ENCODE measurements around the gene VPS13C. TPM values are rescaled to one million over a fixed set of nuclear protein-coding genes. Genes with fewer than 3 reads are reported as not detected.

Gene VPS13C
- total RNA-seq, 8 experiments from 2014 or later = 31.2 to 166 (median 63.2) TPM

GRCh38 chr15:62089616-62090015 lies 29.4 kb upstream of the VPS13C start:
- WGBS, 10 experiments = 62 to 100% (median 84%) methylated on average over 1 to 2 of the region's 2 CpGs
- Histone ChIP-seq H3K4me1 (replicated peaks in 1 of 2) (peaks cover 0 to 9% of the 10 kb centered on the region in 2 donors), H3K27ac (no peak overlapping the region), H3K4me3 (no peak overlapping the region)
- ATAC-seq (replicated peaks in 6 of 8) = no peak
- in situ Hi-C loops (cut with MboI; ENCODE audit: low pct_unique_long_range_greater_than_20kb in 2 of 9, low sequenced_read_pairs in 9 of 9, unreplicated experiment in 9 of 9) = no loop called here

GRCh38 chr15:62088353-62088693 lies 28.1 kb upstream of the VPS13C start:
- Histone ChIP-seq H3K27ac (no peak overlapping the region), H3K4me3 (no peak overlapping the region), H3K4me1 (replicated peaks in 1 of 2) (peaks cover 0 to 22% of the 10 kb centered on the region in 2 donors)
- no peak for ATAC-seq (replicated peaks in 6 of 8)
- WGBS, 10 experiments = 33 to 100% (median 76%) methylated on average over 1 of the region's 1 CpG; no CpG with 5 or more reads in 4 of the 10 experiments
- in situ Hi-C loops (cut with MboI; ENCODE audit: low pct_unique_long_range_greater_than_20kb in 2 of 9, low sequenced_read_pairs in 9 of 9, unreplicated experiment in 9 of 9) = no loop called here

DNA sequence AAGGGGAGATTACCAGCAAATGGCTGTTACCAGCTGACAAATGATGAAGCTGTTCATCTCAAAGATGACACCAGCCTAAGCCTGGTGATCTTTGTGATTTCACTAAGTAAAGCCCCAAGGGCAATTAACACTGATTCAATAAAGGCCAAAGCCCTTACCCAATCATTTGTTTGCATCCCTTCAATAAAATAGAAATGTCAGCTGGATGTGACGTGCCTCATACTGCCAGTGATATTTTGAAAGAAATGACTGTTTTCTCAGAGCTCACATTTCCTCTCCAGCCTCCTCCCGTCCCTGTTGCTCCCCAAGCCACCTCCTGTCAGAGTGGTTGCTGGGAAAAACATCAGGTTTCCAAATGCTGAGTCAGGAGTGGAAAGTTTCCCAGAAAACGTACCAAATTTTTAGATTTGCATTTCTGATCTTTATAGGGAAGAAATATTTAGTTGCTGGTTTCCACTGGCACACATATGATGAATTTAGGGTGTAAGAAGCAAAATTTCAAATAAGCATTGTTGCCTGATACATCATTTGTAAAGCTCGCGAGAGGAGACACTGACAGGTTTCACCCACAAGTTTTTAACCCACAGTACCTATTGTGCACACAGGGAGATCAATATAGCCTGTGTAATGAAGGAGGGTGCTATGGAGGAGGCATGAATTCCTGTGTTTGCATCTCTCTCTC lies 27.6 kb upstream of the VPS13C start:
- WGBS, 10 experiments = 23 to 90% (median 60%) methylated on average over 1 to 5 of the region's 5 CpGs; no CpG with 5 or more reads in 1 of the 10 experiments
- in situ Hi-C loops (cut with MboI; ENCODE audit: low pct_unique_long_range_greater_than_20kb in 2 of 9, low sequenced_read_pairs in 9 of 9, unreplicated experiment in 9 of 9) = no loop called here
- H3K4me3 ChIP-seq = no peak overlapping the region
- peaks cover 0 to 22% of the 10 kb centered on the region in 2 donors for H3K4me1 ChIP-seq (replicated peaks in 1 of 2)
- H3K27ac ChIP-seq = no peak overlapping the region
- ATAC-seq (replicated peaks in 6 of 8) = peak; percentile 51 to 90 (median 74)

GRCh38 chr15:62085740-62086139 lies 25.5 kb upstream of the VPS13C start:
- in situ Hi-C loops (cut with MboI; ENCODE audit: low pct_unique_long_range_greater_than_20kb in 2 of 9, low sequenced_read_pairs in 9 of 9, unreplicated experiment in 9 of 9) = no loop called here
- no peak overlapping the region for H3K27ac ChIP-seq
- 50 to 100% (median 80%) methylated on average over 1 to 4 of the region's 4 CpGs; no CpG with 5 or more reads in 1 of the 10 experiments for WGBS, 10 experiments
- no peak overlapping the region for H3K4me3 ChIP-seq
- peaks cover 0 to 22% of the 10 kb centered on the region in 2 donors for H3K4me1 ChIP-seq (replicated peaks in 1 of 2)
- peak in 3 of 8 experiments; percentile 21 to 51 (median 35) for ATAC-seq (replicated peaks in 6 of 8)

GRCh38 chr15:62083194-62084154 lies 23.2 kb upstream of the VPS13C start:
- Histone ChIP-seq H3K27ac (no peak overlapping the region), H3K4me1 (replicated peaks in 1 of 2) (peaks cover 0 to 22% of the 10 kb centered on the region in 2 donors), H3K4me3 (no peak overlapping the region)
- in situ Hi-C loops (cut with MboI; ENCODE audit: low pct_unique_long_range_greater_than_20kb in 2 of 9, low sequenced_read_pairs in 9 of 9, unreplicated experiment in 9 of 9) = no loop called here
- WGBS, 10 experiments = 52 to 100% (median 72%) methylated on average over 1 to 8 of the region's 9 CpGs
- ATAC-seq (replicated peaks in 6 of 8) = peak in 3 of 8 experiments; percentile 7 to 33 (median 20)

DNA sequence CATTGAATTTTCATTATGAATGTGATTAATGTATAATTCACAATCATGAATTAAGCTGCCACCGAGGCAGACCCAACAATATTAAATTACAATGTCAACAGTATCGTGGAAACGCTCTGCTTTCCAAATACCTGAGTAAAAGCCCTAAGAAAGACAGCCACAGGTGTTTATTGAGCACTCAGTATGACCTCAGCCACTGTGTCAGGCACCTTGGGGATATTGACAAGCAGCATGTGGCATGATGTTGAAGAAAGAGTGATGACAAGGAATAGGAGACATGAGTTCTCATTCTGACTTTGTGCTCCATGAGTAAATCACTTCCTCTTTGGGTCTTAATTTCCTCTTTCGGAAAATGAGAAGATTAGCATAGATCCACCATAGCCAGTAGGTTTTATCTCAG lies 19.3 kb upstream of the VPS13C start:
- in situ Hi-C loops (cut with MboI; ENCODE audit: low pct_unique_long_range_greater_than_20kb in 2 of 9, low sequenced_read_pairs in 9 of 9, unreplicated experiment in 9 of 9) = no loop called here
- peaks cover 0 to 13% of the 10 kb centered on the region in 2 donors for H3K4me1 ChIP-seq (replicated peaks in 1 of 2)
- H3K27ac ChIP-seq = no peak overlapping the region
- ATAC-seq (replicated peaks in 6 of 8) = no peak
- WGBS, 10 experiments = 65 to 100% (median 91%) methylated on average over 1 to 4 of the region's 4 CpGs; no CpG with 5 or more reads in 1 of the 10 experiments
- no peak overlapping the region for H3K4me3 ChIP-seq

GRCh38 chr15:62075595-62076277 lies 15.5 kb upstream of the VPS13C start:
- WGBS, 10 experiments = 58 to 100% (median 86%) methylated on average over 2 to 9 of the region's 9 CpGs
- in situ Hi-C loops (cut with MboI; ENCODE audit: low pct_unique_long_range_greater_than_20kb in 2 of 9, low sequenced_read_pairs in 9 of 9, unreplicated experiment in 9 of 9) = no loop called here
- peak in 4 of 8 experiments; percentile 29 to 94 (median 45) for ATAC-seq (replicated peaks in 6 of 8)
- no peaks in the 10 kb centered on the region for H3K4me1 ChIP-seq (replicated peaks in 1 of 2)
- no peak overlapping the region for H3K27ac ChIP-seq
- no peak overlapping the region for H3K4me3 ChIP-seq

DNA sequence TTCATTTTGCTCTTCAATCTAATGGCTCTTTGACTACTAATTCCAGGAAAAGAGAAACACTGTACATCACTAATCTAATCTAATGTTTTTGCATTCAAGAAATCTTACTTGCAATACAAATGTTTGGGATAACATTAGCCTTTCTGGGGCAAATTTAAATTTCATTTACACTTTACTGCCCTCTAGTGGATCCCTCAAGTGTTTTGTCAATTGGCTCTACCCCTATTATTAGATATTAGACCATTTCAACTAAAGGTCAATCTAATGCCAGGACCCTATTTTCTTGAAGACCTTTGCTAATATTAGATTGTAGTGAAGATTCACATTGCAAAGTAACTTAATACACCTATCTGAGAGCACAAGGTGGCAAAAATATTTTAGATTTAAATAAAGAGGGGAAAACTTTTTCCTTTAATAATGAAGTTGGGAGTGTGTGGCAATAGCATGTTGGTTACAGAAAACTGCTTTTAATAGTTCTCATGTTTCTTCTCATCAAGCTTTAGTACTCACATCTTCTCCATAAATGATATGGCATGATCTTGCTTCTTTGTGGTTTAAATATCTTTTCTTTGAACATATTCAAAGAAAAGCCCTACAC lies 11.6 kb upstream of the VPS13C start:
- H3K4me3 ChIP-seq = no peak overlapping the region
- no peak overlapping the region for H3K27ac ChIP-seq
- peaks cover 2 to 6% of the 10 kb centered on the region in 2 donors for H3K4me1 ChIP-seq (replicated peaks in 1 of 2)
- in situ Hi-C loops (cut with MboI; ENCODE audit: low pct_unique_long_range_greater_than_20kb in 2 of 9, low sequenced_read_pairs in 9 of 9, unreplicated experiment in 9 of 9) = loop anchor here in 1 of 9 experiments (25.0 kb wide), 1 partner anchor 240 kb away; no protein-coding TSS in a partner anchor
- ATAC-seq (replicated peaks in 6 of 8) = no peak

- Histone ChIP-seq H3K4me1 (replicated peaks in 1 of 2) (peaks cover 2 to 6% of the 10 kb centered on the region in 2 donors), H3K4me3 (no peak overlapping the region), H3K27ac (no peak overlapping the region)
- ATAC-seq (replicated peaks in 6 of 8) = no peak
- 17 to 100% (median 87%) methylated on average over 1 to 5 of the region's 5 CpGs for WGBS, 10 experiments
- in situ Hi-C loops (cut with MboI; ENCODE audit: low pct_unique_long_range_greater_than_20kb in 2 of 9, low sequenced_read_pairs in 9 of 9, unreplicated experiment in 9 of 9) = loop anchor here in 1 of 9 experiments (25.0 kb wide), 1 partner anchor 243 kb away; no protein-coding TSS in a partner anchor
Measured at GRCh38 chr15:62069551-62069950, 9.3 kb upstream of the VPS13C start.

GRCh38 chr15:62068810-62069167 lies 8.5 kb upstream of the VPS13C start:
- Histone ChIP-seq H3K27ac (no peak overlapping the region), H3K4me1 (replicated peaks in 1 of 2) (peaks cover 2 to 6% of the 10 kb centered on the region in 2 donors), H3K4me3 (peak overlapping the region; percentile 34 to 47 (median 41))
- in situ Hi-C loops (cut with MboI; ENCODE audit: low pct_unique_long_range_greater_than_20kb in 2 of 9, low sequenced_read_pairs in 9 of 9, unreplicated experiment in 9 of 9) = loop anchor here in 1 of 9 experiments (25.0 kb wide), 1 partner anchor 244 kb away; no protein-coding TSS in a partner anchor
- peak in 2 of 8 experiments; percentile 6 to 12 for ATAC-seq (replicated peaks in 6 of 8)
- WGBS, 10 experiments = 0 to 89% (median 25%) methylated on average over 1 to 4 of the region's 4 CpGs; no CpG with 5 or more reads in 2 of the 10 experiments

DNA sequence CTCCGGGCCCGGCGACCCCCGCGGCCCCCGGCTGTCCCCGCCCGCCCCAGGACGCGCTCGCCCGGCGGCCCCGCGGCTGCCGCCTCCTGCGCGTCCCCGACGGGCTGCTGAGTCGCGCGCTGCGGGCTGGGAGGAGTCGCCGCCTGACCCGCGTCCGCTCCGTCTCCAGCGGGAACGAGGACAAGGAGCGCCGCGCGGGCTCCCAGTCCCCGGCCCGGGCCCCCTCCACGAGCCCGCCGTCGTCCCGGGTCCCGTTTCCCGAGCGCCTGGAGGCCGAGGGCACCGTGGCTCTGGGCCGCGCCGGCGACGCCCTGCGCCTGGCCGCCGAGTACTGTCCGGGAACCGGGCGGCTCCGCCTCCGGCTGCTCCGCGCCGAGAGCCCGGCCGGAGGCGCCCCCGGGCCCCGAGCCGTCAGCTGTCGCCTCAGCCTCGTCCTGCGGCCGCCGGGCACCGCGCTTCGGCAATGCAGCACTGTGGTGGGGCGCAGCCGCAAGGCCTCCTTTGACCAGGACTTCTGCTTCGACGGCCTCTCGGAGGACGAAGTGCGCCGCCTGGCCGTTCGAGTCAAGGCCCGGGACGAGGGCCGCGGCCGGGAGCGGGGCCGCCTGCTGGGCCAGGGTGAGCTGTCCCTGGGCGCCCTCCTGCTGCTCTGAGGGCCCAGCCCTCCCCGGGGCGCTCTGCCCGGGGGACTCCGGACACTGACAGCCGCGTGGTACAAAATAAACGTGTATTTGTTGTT lies 8.0 kb upstream of the VPS13C start:
- in situ Hi-C loops (cut with MboI; ENCODE audit: low pct_unique_long_range_greater_than_20kb in 2 of 9, low sequenced_read_pairs in 9 of 9, unreplicated experiment in 9 of 9) = loop anchor here in 1 of 9 experiments (25.0 kb wide), 1 partner anchor 244 kb away; no protein-coding TSS in a partner anchor
- ATAC-seq (replicated peaks in 6 of 8) = peak; percentile 11 to 63 (median 56)
- 0% methylated on average over 1 to 23 of the region's 103 CpGs; no CpG with 5 or more reads in 6 of the 10 experiments for WGBS, 10 experiments
- peak overlapping the region; percentile 34 to 47 (median 41) for H3K4me3 ChIP-seq
- H3K27ac ChIP-seq = no peak overlapping the region
- H3K4me1 ChIP-seq (replicated peaks in 1 of 2) = peaks cover 2 to 6% of the 10 kb centered on the region in 2 donors
